ENCODE data around the gene ASRGL1.

- TF ChIP-seq FOXJ3 (CRISPR knock-in tag; IDR thresholded peaks at IDR 0.05; ENCODE audit: borderline replicate concordance) (no peak), NFYB (CRISPR knock-in tag; conservative IDR thresholded peaks at IDR 0.05; ENCODE audit: low read depth) (no peak), TEAD1 (CRISPR knock-in tag; IDR thresholded peaks at IDR 0.05) (no peak), USF1 (CRISPR knock-in tag; IDR thresholded peaks at IDR 0.05) (no peak), ATF2 (CRISPR knock-in tag; IDR thresholded peaks at IDR 0.05; ENCODE audit: borderline replicate concordance, low read depth) (no peak), CTCF (IDR thresholded peaks at IDR 0.05) (no peak)
These were observed 63.0 kb downstream of the ASRGL1 start for GRCh38 chr11:62400281-62400680.

Data from WTC11 (cell line).